Islet of Langerhans (tissue), 1 donor: Measurements from ENCODE around the gene ULK1.

Experiments
- FAIRE-seq: peaks from one replicate; lab custom pipeline; 2011; peaks lifted over from hg19 to GRCh38; lab: Jason Lieb, UNC

Gene ULK1

DNA sequence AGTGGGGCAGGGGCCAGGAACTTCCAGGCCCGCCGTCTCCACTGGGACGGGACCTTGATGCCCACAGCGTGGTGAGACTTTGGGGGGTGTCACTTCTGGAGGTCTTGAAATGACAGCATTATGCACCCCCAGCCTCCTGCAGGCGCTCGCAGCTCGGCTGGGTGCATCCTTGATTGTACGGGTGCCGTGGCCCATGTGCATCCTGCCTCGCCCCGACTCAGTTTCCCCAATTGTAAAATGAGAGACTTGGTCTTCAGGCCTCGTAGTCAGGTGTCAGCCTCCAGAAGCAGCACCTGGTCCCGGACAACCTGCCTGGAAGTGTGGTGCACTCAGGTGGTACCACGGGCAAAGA, 25.7 kb downstream of the ULK1 start:
- no peak for FAIRE-seq

DNA sequence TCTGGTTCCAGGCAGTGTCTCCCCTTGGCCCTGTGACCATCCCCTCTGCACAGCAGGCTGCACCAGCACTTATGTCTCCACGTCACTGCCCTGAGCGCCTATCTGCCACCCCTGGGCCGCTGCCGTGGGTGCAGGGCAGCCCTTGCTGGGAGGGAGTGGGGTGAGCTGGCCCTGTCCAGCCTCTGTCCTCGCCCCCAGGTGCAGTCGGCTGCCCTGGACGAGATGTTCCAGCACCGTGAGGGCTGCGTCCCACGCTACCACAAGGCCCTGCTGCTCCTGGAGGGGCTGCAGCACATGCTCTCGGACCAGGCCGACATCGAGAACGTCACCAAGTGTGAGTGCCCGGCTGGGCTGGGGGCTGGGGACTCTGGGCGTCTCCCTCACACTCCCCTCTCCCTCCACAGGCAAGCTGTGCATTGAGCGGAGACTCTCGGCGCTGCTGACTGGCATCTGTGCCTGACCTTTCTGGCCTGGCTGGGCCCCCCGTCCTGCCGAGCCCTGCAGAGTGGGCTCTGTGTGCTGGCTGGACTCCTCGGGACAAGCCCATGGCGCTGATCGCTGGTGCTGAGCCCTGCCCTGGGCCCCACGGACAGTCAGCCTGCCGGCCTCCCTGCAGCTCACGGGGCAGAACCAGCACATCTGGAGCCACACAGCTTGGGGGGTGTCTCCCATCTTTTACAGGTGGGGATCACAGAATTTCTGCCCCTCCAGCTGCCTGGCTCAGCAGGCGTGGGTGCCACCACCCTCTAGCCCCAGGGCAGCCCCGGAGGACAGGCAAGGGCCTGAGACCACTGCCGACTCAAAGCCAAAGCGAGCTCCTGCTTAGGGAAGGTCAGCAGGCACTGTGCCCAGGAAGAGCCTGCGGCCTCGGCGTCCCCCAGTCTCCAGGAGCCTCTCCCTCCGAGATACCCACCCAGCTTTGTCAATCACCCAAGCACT, 26.7 kb downstream of the ULK1 start:
- FAIRE-seq: no peak

DNA sequence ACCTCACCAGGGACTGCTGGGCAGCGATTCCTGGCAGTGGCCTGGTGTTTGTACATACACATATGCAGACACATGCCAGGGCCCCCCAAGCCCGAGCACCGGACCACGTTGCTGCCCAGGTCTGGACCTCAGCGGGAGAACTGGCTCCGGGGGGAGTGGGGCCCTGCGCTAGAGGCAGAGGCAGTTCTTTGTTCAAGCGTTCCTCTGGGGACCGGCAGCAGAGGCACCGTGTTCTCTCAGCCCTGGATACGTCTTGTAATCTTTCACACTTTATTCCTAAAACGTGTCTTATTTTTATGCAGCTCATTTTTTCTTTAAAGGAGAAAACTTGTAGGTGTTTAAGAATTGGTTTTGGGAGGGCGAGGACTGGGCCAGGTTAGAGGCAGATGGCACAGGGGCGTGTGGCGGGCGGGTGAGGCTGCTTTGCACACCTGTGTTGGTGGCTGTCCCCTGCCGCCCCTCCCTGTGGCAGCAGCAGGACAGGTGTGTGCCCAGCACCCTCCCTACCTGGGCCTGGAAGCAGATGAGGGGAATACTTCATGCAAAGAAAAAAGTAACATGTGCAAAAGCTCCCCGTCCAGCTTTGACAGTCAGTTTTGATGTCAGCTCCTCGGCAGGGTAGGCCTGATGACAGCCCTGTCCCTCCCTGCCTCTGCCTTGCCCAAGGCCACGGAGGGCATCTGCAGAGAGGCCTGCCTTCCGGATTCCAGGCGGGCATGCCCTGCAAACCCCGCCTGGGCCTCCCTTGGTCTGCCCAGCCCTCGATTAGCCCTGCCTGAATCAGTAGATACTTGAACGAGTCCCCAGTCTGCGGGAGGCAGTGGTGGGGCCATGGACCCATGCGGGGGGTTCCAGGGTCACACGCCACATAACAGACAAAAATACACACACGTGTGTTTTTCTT, 27.7 kb downstream of the ULK1 start:
- FAIRE-seq: no peak

DNA sequence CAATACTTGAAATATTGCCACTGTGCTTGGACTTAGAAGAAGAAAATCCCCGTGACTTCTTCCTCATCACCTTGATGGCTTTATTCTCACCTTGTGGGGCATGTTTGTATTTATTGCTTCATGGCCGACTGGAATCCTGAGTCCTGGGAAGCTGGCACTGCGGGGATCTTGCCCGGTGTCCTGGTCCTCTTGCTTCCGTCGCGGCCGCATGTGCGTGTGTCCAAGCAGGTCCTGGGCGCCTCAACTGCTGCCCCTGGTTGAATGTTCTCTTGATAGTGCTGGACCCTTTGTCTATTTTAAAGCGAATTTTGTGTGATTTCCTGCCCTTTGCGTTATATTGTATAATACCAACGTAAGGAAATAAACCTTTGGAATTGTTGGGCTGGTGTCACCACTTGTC, 28.4 kb downstream of the ULK1 start:
- FAIRE-seq: no peak

DNA sequence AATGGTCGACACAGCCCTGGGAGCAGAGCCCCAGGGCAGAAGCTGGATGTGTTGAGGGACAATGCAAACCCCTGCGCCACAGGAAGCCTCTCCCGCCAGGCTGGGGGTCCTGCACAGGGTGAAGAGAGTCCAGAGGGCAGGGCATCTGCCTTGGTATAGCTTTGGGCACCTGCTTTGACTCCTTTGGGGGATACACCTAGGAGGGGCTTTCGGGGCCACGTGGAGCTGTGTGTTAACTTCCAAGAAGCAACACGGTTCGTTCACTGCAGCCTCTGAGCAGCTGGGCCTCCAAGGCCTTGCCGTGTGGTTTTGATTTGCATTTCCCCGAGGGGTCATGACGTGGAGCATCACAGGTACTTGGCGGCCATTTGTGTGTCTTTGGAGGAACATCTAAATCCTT, 28.8 kb downstream of the ULK1 start:
- no peak for FAIRE-seq

DNA sequence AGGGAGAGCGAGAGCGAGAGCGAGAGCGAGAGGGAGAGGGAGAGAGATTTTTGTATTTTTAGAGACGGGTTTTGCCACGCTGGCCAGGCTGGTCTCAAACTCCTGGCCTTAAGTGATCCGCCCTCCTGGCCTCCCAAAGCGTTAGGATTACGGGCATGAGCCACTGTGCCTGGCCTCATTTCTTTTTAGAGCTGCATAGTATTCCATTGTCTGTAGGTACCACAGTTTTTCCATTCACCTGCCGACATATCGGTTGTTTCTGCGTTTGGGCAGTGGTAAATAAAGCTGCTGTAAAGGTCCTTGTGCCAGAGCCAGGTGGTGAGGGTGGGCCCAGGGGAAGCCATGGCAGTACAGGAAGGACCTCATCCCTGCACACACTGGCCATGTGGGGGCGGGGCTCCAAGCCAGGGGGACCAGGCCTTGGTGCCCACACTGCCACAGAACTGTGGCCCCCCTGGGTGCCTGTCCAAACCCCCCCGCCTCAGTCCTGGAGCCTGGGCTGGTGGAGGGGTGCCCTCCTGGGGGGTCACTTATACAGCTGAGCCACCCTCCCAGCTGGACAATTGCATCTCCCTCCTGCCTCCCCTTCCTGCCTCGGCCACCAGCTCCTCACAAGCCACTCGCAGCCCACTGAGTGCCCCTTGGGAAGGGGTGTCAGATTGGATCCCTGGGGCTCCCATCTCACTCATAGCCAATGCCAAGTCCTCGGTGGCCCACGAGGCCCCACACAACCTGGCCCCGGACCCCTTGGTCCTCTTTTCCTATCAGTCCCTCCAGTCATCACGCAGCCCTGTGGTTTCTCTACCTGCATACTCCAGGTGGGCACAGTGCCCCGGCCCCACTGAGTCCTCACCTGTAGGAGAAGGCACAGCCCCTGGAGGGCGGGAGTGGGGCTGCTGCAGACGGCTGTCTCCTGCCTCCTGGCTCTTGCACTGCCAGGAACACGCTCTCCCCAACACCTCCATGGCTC, 33.0 kb downstream of the ULK1 start:
- FAIRE-seq: no peak

DNA sequence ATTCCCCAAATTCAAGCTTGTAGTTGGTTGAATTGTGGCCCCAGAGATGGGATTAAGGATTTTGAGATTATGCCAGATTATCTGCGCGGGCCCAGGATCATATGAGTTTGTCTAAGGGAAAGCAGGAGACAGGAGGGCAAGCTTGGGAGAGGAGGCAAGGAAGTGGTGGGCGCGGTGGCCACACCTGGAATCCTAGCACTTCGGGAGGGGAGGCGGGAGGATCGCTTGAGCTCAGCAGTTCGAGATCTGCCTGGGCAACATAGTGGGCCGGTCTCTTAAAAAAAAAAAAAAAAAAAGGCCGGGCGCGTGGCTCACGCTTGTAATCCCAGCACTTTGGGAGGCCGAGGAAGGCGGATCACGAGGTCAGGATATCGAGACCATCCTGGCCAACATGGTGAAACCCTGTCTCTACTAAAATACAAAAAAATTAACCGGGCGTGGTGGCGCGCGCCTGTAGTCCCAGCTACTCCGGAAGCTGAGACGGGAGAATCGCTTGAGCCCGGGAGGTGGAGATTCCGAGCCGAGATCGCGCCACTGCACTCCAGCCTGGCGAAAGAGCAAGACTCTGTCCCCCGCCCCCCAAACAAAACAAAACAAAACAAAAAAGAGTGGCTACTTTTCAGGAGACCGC, 33.8 kb downstream of the ULK1 start:
- no peak for FAIRE-seq

DNA sequence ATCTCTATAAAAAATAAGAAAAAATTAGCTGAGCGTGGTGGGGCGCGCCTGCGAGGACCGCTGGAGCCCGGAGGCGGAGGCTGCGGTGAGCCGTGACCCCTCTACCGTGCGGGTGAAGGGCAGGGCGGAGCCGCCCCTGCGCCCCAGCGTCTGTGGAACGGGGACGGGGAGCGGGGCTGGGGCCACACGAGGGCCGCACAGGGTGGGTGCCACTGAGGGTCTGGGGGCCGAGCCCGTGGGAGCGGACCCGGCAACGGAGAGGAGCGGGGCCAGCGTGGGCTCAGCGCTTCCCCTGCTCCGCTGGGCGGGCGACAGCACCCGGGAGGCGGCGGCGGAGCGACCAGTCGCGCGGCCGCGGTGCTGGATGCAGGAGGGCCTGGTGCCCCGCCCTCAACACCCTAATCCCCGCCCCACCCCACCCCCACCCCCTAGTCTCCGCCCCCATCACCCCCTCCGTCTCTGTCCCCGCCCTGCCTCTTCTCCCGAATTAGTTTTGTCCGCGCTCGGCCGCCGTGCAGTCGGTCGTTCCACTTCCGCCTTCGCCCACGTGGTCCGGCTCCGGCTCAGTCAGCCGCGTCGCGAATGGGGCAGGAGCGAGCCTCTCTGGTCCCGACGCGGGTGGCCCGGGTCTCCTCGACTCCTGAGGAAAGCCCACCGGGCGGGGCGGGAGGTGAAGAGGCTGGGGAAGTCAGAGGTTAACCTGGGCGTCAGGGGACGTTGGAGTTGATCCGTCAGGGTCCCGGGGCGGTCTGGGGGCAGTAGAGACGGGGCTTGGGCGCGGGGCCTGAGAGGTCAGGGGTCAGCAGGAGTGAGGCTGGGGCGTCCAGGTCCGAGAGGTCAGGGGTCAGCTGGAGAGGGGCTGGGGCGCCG, 34.5 kb downstream of the ULK1 start, which contains the start of gene PUS1:
Gene PUS1, plus strand, starts transcription at position 566 of the 870 bp plus-strand sequence. CDS start 447 bp downstream, outside the sequence.
- FAIRE-seq: no peak

DNA sequence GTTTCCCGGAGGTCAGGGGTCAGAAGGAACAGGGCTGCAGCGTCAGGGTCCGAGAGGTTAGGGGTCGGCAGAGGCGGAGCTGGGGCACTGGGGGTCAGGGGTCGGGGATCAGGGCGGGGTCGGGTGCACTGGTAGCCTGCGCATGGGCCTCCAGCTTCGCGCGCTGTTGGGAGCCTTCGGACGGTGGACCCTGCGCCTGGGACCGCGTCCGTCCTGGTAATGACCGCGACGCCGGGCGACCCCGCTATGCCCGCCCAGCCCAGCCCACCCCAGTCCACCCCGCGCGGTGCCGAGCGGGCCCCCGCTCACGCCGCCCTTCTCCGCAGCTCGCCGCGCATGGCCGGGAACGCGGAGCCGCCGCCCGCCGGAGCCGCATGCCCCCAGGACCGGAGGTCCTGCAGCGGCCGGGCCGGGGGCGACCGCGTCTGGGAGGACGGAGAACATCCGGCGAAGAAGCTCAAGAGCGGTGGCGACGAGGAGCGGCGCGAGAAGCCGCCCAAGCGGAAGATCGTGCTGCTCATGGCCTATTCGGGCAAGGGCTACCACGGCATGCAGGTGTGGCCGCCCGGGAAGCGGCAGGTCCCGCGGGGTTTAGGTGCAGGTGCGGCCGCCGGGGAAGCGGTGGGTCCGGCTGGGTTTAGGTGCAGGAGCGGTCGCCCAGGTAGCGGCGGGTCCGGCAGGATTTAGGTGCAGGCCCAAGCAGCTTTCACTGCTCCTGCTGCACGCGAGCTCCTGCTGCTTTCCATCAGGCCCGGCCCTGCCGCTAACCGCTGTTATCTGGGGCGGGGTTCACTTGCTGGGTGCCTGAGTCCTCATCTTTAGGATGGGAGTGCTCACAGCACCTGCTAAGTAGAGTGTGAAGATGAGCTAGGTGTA, 35.4 kb downstream of the ULK1 start:
- no peak for FAIRE-seq

DNA sequence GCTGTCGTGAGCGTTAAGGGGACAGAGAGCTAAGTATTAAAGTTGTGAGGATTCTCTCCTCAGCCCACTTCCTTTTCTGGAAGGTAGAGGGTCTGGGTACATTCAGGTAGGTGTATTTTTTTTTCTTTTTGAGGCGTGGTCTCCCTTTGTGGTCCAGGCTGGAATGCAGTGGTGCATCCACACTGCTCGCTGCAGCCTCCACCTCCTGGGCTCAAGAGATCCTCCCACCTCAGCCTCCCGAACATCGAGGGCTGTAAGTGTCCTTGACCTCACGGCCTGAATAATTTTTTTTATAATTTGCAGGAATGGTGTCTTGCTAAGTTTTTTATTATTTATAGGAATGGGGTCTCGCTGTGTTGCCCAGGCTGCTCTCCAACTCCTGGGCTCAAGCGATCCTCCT, 36.1 kb downstream of the ULK1 start:
- no peak for FAIRE-seq

DNA sequence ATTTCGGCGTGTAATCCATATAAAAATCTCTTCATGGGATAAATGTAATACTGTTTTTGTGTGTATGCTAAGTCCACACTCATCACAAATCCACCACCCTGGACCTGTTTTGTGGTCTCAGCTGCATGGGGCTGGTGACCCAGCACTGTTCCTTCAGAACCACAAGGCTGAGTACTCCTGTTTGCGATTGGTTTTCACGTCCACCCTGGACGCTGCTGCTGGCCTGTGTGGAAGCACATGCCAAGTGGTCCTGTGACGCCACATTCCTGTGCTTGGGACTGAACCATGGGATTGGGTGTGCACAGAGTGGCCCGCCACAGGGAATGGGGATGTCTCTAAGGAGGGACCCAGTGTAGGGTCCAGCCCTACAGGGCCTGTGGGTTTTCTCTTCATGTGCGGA, 39.0 kb downstream of the ULK1 start:
- FAIRE-seq: no peak

DNA sequence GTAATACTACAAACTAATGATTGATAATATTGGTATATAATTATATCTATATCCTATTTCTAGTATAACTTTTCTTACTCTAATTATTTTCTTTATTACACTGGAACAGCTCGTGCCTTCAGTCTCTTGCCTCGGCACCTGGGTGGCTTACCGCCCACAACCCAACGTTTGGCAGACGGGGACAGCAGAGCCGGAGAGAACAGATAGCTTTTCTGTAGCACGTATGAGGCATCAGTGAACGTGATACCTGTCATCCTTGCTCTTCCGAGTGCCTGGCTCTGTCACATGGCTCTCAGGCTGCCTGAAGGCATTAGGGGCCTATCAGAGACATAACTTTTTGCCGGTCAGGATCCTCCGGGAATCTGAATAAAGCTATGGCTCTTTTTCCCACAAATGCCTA, 40.1 kb downstream of the ULK1 start:
- no peak for FAIRE-seq

DNA sequence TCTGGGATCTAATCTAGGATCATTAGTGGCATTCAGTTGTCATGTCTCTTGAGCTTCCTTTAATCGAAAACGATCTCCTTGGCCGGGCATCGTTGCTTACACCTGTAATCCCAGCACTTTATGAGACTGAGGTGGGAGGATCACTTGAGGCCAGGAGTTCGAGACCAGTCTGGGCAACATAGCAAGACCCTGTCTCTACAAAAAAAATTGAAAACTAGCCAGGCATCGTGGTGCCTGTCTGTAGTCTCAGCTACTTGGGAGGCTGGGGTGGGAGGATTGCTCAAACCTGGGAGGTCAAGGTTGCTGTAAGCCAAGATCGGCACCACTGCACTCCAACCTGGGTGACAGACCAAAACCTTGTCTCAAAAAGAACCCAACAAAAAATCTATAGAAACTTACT, 43.7 kb downstream of the ULK1 start:
- FAIRE-seq: no peak

DNA sequence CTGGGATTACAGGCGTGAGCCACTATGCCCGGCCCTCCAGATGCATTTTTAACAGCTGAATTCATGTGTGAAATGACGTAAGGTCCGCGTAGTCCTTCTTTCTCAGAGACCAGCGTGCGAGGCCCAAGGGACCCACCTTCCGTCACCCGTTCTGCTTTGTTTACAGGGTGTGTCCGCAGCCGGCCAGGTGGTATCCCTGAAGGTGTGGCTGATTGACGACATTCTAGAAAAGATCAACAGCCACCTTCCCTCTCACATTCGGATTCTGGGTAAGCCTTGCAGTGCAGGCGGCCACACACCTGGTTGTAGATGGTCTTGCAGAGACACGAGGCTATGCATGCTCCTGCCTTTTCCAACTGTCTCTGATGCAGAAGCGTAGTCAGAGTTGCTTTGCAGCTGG, 44.6 kb downstream of the ULK1 start:
- no peak for FAIRE-seq

DNA sequence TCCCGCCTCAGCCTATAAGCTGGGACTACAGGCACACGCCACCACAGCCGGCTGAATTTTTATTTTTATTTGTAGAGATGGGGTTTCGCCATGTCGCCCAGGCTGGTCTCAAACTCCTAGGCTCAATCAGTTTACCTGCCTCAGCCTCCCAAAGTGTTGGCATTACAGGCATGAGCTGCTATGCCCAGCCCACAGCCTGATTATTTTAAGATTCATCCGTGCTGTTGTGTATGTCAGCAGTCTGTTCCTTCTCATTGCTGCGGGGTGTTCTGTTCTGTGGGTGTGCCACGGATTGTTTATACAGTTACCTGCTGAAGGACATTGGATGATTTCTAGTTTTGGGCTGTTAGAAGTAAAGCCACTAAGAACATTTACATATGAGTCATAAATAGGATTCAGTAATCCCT, 45.7 kb downstream of the ULK1 start:
- no peak for FAIRE-seq

DNA sequence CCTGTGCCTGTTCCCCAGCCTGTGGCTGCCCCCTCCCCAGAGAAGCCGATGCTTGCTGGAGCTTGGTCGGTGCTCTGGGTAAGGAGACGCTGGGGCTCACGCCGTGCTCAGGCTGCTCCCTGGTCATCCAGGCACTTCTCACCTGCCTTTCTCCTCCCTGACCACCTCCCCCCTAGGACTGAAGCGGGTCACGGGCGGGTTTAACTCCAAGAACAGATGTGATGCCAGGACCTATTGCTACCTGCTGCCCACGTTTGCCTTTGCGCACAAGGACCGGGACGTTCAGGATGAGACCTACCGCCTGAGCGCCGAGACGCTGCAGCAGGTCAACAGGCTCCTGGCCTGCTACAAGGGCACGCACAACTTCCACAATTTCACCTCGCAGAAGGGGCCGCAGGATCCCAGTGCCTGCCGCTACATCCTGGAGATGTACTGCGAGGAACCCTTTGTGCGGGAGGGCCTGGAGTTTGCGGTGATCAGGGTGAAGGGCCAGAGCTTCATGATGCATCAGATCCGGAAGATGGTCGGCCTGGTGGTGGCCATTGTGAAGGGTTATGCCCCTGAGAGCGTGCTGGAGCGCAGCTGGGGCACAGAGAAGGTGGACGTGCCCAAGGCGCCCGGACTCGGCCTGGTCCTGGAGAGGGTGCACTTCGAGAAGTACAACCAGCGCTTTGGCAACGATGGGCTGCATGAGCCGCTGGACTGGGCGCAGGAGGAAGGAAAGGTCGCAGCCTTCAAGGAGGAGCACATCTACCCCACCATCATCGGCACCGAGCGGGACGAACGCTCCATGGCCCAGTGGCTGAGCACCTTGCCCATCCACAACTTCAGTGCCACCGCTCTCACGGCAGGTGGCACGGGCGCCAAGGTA, 46.9 kb downstream of the ULK1 start:
- FAIRE-seq: no peak

DNA sequence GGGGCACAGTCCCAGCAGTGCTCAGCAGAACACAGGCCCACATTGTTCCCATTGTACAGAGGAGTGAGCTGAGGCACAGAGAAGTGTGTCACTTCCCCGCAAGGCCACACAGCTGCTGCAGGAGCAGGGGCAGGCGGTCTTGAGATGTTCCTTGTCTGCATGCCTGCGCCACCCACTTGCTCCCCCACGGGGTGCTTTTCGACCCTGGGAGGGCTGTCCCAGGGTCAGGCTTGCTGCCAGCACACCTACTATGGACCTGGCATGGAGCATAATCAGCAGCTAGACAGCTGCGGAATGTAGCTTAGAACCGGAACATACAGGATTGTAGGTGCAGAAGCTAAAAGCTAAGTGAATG, 47.5 kb downstream of the ULK1 start:
- FAIRE-seq: no peak

DNA sequence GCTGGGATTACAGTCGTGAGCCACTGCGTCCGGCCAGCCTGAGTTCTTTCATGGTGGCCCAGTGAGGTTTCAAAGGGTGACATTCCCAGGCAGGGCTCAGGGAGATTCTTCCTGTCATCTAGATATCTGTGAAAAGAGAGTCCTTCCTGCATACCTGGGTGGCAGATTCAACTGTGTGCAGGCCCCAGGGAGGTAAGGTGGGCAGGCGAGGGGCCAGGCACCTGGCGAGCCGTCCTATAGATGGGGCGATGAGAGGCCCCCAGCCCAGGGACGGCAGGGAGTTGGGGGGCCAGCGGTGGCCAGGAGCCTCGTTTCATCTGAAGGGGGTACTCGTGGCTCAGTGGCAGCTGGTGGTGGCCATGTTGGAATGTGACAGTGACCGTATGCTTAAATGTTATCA, 48.2 kb downstream of the ULK1 start:
- FAIRE-seq: no peak

DNA sequence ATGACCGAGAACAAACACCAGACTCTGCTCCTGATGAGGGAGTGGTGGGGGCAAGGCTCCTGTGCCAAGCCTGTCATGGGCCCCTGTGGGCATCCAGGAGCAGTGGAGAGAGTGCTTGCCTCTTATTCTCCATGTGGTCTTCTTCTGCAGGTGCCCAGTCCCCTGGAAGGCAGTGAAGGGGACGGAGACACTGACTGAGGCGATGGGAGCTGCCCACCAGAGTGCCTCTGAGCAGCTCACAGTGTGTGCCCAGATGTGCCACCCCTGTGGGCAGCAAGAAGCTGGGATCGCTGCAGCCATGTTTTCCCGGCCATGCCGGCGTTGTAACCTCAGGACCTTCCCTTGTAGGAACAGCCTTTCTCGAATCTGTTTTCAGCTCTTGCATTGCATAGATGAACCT, 49.0 kb downstream of the ULK1 start:
- FAIRE-seq: no peak
